GM12801 (cell line): ENCODE results near the gene CACNA1A.

Experiments used
- TF ChIP-seq, protein P1 (sequence below): IDR thresholded peaks from one replicate; pipeline ENCODE4 v1.5.1; 2011; ENCODE audit warnings: control low read depth; ENCODE audit not compliant: insufficient read length; ENCODE audit errors: extremely low read depth

Gene CACNA1A

DNA sequence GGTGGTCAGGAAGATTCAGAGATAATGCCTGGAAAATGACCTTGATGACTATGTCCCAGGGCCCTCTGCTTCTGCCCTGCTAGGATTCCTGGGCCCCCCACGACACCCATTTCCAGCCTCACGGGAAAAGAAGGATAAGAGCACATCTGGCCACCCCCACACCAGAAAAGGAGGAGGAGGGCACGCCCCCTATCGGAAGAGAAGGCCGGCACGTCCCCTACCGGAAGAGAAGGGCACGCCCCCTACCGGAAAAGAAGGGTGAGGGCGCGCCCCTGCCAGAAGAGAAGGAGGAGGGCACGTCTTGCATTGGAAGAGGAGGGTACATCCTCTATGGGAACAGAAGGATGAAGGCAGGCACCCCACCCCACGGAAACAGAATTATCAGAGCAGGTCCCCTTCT, 271.8 kb downstream of the CACNA1A start:
- TF ChIP-seq, protein P1, sequence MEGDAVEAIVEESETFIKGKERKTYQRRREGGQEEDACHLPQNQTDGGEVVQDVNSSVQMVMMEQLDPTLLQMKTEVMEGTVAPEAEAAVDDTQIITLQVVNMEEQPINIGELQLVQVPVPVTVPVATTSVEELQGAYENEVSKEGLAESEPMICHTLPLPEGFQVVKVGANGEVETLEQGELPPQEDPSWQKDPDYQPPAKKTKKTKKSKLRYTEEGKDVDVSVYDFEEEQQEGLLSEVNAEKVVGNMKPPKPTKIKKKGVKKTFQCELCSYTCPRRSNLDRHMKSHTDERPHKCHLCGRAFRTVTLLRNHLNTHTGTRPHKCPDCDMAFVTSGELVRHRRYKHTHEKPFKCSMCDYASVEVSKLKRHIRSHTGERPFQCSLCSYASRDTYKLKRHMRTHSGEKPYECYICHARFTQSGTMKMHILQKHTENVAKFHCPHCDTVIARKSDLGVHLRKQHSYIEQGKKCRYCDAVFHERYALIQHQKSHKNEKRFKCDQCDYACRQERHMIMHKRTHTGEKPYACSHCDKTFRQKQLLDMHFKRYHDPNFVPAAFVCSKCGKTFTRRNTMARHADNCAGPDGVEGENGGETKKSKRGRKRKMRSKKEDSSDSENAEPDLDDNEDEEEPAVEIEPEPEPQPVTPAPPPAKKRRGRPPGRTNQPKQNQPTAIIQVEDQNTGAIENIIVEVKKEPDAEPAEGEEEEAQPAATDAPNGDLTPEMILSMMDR = no peak

DNA sequence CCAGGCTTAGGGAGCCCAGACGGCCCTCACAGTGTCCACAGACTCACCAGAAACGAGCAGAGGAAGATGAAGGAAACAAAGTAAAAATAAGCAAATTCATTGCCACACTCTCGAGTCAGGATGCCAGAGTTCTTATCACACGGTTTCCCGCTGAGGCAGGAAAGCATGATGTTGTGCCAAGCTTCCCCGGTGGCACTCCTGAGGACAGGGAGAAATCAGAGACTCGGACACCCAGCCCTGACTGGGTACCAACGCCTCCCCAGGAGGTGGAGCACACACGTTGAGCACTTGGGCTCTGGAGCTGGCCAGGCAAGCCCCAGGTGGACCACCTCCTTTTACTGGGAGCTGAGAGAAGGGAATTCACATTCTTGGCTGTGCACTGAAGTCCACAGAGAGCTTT, 274.6 kb downstream of the CACNA1A start:
- TF ChIP-seq, protein P1 = no peak

DNA sequence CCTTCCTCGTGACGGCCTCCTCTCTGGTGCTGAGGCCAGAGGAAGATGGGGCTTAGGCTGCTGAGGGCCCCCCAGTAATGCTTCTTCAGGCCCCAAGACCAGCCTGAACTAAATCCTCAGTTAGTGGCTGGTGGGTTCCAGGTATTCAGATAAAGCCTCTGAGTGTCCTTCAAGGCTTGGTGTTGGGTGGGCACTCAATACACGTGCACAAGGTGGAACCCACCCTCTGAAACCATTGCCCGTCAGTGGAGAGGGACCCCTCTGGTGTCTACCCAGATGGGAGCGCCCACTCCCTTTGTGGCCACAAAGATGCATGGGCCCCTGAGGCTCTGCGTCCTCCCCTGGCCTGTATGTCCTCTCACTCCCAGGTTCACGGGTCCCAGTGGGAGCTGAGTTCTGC, 277.0 kb downstream of the CACNA1A start:
- TF ChIP-seq, protein P1 = no peak

GRCh38 chr19:13228561-13228960, 277.7 kb downstream of the CACNA1A start:
- TF ChIP-seq, protein P1 = no peak

- TF ChIP-seq, protein P1 = no peak
Measured at GRCh38 chr19:13226983-13227382, 279.3 kb downstream of the CACNA1A start.

GRCh38 chr19:13225973-13226865, 280.1 kb downstream of the CACNA1A start:
- TF ChIP-seq, protein P1 = no peak

GRCh38 chr19:13225085-13225484, 281.2 kb downstream of the CACNA1A start:
- TF ChIP-seq, protein P1 = no peak
